Omental fat pad (tissue), 4 donors: Measurements from ENCODE around the gene SSBP3. TPM values are rescaled to one million over a fixed set of nuclear protein-coding genes. Genes with fewer than 3 reads are reported as not detected.

ENCODE experiments used
- ATAC-seq: fragments of 150-250 bp; one replicate; pipeline ENCODE4 v1.9.1; 2016; ENCODE audit warnings: mild to moderate bottlenecking, moderate library complexity; ENCODE audit not compliant: low FRiP score
- DNase-seq: peaks from one replicate; pipeline ENCODE4 v3.0.0-alpha.2; 2019; ENCODE audit warnings: low spot score
- total RNA-seq, 4 donors: library from RNA; depleted of rRNA; stranded (reverse); fragments of >200 nt; gene quantifications; one replicate each; pipeline ENCODE4 v1.1.0, GENCODE V29; 2016
- TF ChIP-seq, protein P1 (sequence below), 3 donors: fragments of 450-650 bp; IDR thresholded peaks; one replicate each; pipeline ENCODE4 v1.5.1; 2016 to 2017; ENCODE audit warnings: antibody characterized with exemption in 3 of 3, mild to moderate bottlenecking in 3 of 3, moderate library complexity in 2 of 3

Gene SSBP3
- total RNA-seq, 4 donors from 2014 or later: 21.0 to 32.6 (median 22.9) TPM

DNA sequence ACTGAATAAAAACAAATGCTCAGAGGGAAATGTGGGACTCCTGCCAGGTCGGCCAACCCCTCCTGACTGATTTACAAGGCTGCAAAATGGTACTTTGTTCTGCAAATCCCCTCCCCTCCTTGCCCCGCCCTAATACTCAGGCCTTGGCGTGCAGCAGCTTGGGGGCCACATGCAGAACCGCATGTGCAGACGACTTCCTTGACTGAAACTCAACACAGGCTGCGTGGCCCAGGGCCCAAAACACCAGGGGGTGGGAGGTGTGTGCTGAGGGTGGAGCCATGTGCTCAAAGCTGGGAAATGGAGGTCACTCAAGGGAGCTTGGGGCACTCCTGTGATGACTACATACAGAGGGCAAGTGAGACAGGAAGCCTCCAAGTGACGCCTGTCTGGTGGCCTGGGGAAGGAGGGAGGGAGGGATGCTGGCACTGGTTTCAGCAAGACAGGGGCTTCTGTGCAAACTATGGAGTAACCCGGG is 119.0 kb downstream of the SSBP3 start:
- ATAC-seq: peak; percentile 73
- TF ChIP-seq, protein P1, sequence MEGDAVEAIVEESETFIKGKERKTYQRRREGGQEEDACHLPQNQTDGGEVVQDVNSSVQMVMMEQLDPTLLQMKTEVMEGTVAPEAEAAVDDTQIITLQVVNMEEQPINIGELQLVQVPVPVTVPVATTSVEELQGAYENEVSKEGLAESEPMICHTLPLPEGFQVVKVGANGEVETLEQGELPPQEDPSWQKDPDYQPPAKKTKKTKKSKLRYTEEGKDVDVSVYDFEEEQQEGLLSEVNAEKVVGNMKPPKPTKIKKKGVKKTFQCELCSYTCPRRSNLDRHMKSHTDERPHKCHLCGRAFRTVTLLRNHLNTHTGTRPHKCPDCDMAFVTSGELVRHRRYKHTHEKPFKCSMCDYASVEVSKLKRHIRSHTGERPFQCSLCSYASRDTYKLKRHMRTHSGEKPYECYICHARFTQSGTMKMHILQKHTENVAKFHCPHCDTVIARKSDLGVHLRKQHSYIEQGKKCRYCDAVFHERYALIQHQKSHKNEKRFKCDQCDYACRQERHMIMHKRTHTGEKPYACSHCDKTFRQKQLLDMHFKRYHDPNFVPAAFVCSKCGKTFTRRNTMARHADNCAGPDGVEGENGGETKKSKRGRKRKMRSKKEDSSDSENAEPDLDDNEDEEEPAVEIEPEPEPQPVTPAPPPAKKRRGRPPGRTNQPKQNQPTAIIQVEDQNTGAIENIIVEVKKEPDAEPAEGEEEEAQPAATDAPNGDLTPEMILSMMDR (IDR thresholded peaks at IDR 0.05): no peak
- DNase-seq: no peak

DNA sequence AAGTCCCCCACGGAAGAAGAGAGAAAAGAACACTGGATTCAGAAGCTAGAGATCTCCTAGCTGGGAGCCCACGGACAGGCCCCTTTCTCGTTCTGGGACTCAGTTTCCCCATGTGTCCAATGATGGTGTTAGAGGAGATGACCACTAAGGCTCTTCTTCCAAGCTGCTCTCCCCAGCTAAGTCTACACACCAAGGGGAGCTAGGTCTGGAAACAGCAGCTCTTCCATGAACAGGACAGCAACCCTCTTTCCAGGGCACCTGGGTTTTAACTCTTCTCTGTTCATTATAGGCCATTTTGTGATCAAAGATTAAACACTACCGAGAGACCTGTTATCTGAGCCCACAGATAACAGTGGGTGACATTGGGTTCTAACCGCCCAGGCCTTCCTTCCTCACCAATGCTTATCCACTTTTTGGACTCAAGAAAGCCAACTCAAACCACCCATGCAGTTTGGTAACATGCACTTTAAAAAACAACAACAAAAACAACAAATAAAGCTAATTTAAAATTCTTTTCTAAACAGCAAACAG is 120.3 kb downstream of the SSBP3 start:
- DNase-seq (no peak), ATAC-seq (no peak)
- TF ChIP-seq, protein P1 (IDR thresholded peaks at IDR 0.05): no peak

DNA sequence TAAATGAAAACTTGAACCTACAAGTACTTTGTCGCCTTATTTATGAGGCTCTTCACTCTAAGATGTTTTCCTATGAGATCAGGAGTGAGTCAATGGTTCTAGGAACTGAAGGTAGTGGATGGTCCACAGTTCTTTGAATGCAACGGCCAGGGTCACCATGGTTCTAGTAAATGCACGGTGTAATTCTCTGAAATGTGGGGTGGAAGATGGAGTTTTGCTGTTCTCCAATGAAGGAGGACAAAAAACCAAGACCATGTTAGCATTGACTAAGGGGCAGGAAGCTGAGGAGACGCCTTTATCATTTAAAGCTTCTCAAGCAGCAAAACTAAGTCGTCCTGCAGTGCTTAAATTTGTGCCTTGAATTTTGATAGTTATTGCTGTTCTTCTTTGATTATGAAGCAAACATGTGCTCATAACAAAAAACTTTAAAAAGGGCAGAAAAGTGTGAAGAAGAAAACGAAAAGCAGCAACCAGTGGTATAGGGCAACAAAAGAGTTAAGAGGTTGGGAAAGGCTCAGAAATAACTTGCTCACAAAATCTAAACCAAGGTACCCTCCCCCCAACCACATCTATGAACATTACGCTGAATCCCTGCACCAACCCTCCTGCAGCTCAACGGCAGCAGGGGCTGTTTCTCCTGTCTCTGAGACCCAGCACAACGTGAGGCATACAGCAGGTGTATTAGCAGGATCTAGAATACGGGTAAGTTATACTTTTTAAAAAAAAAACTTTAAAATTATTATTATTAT is 121.2 kb downstream of the SSBP3 start:
- TF ChIP-seq, protein P1 (IDR thresholded peaks at IDR 0.05): no peak
- ATAC-seq (no peak), DNase-seq (no peak)

DNA sequence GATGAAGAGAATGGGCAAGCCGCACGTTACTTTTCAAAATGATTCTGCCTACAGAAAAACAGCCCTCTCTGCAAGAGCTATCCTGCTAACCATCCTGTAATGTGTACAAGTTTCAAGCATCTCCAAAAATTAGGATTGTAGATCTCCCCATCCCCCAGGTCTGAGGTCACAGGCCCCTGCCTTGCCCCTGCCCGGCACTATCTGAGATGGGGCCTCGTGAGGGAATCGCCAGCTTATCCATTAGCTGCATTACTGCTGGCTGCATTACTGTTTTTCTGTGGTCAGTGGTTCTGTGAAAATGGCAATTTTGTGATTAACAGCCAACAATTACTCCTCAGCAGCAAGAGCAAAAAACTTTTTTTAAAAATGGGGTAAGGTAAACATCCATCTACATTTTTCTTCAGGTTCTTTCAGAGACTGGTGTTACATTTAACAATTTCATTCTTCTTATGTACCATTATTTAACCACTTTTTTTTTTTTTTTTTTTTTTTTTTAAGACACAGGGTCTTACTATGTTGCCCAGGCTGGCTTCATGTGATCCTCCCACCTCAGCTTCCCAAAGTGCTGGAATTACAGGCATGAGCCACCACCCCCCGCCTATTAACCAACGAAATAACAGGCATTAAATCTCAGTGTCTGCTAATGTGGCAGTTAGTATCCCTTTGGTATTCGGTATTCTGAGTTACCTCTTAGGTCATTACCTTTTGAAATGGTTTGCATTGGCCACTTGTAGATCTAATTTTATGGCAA is 122.4 kb downstream of the SSBP3 start:
- ATAC-seq: no peak
- DNase-seq: no peak
- TF ChIP-seq, protein P1 (IDR thresholded peaks at IDR 0.05): no peak

DNA sequence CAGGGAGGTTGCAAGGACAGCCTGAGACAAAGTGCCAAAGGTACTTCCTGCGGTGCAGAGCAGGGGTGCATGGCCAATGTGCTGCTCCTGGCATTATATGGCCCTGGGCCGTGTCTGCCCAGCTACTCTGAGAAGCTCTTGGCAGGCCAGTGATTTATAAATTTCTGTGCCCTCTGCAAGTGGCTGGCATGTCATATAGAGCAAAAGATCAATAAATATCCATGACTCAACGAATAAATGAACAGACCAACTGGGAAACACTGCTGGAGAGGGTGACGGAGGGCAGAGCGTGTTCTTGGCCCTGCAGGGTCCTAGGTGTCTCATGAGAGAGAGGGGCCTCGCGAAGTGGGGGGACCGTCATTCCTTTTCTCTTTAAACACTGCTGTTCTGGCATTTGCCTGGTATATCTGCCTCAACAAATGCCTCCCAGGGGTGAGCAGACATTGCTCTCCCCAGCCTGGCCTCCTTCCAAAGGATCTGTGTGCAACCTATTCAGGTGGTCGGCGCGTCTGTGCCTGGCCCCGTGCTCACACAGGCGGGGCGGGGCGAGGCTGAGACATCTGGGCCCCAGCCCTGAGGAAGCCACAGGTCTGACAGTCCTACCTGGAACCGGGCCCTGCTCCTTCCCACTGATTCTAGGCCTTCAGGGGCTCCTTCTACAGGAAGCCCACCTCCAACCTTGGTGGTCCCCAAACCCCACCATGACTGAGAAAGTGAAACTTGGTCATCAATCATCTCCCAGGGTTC is 123.9 kb downstream of the SSBP3 start:
- TF ChIP-seq, protein P1 (IDR thresholded peaks at IDR 0.05): no peak
- DNase-seq (no peak), ATAC-seq (no peak)

DNA sequence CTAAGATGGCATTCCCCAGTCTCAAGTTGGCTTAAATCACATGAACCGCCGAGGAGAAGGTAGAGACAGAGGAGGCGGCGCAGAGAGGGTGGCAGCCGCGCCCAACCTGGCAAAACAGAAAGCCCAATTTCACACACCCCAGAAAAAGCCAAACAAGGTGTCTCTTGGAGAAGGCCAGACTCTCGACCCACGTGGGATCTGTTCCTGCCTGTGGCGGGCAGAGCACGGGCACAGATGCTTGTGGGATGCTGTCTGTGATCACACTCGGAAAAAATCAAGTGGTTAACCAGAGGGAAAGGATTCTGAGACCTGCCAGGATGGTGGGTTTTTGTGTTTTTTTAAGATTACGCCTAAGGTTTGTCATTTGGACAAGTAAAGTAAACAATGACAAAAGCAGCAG is 125.5 kb downstream of the SSBP3 start:
- no peak for DNase-seq
- ATAC-seq: no peak
- TF ChIP-seq, protein P1 (IDR thresholded peaks at IDR 0.05): no peak
